Measurements from ENCODE around the gene KATNAL2. TPM values are rescaled to one million over a fixed set of nuclear protein-coding genes. Genes with fewer than 3 reads are reported as not detected.
"Not testable (repeated sequence)": the region's sequence is repeated elsewhere in the genome, so short reads cannot be mapped to it uniquely, and the experiment has no call there.

Gene KATNAL2
- total and polyA plus RNA-seq, 2 donors: 2.2 to 6.5 TPM

- H3K36me3 ChIP-seq (ENCODE audit: control insufficient read depth in 2 of 2, insufficient read depth in 2 of 2, low read length in 1 of 2); H3K4me3 ChIP-seq (ENCODE audit: low read length in 2 of 2); DNase-seq (ENCODE audit: low read depth in 6 of 9, low spot score in 9 of 9); H3K27me3 ChIP-seq (ENCODE audit: control insufficient read depth in 2 of 2, insufficient read depth in 1 of 2, low read length in 1 of 2); H3K4me1 ChIP-seq (ENCODE audit: control insufficient read depth in 2 of 2, insufficient read depth in 2 of 2, low read length in 2 of 2); H3K27ac ChIP-seq (ENCODE audit: low read depth in 1 of 2, low read length in 1 of 2): not testable (repeated sequence)
- WGBS: no CpG with 5 or more reads among the region's 55 CpGs
- H3K9me3 ChIP-seq (ENCODE audit: control insufficient read depth in 2 of 2, insufficient read depth in 1 of 2, low read length in 1 of 2): peaks cover 0 to 11% of the 10 kb centered on the region in 2 donors
These were observed 106.5 kb downstream of the KATNAL2 start for GRCh38 chr18:47023769-47024465.

GRCh38 chr18:47025557-47026174 lies 108.3 kb downstream of the KATNAL2 start:
- 91% methylated on average over 4 of the region's 17 CpGs for WGBS
- not testable (repeated sequence) for H3K4me1 ChIP-seq (ENCODE audit: control insufficient read depth in 2 of 2, insufficient read depth in 2 of 2, low read length in 2 of 2); H3K27ac ChIP-seq (ENCODE audit: low read depth in 1 of 2, low read length in 1 of 2); H3K27me3 ChIP-seq (ENCODE audit: control insufficient read depth in 2 of 2, insufficient read depth in 1 of 2, low read length in 1 of 2); H3K4me3 ChIP-seq (ENCODE audit: low read length in 2 of 2); H3K36me3 ChIP-seq (ENCODE audit: control insufficient read depth in 2 of 2, insufficient read depth in 2 of 2, low read length in 1 of 2); DNase-seq (ENCODE audit: low read depth in 6 of 9, low spot score in 9 of 9)
- H3K9me3 ChIP-seq (ENCODE audit: control insufficient read depth in 2 of 2, insufficient read depth in 1 of 2, low read length in 1 of 2): peaks cover 0 to 11% of the 10 kb centered on the region in 2 donors

GRCh38 chr18:47028738-47029137 lies 111.3 kb downstream of the KATNAL2 start:
- not testable (repeated sequence) for H3K4me3 ChIP-seq (ENCODE audit: low read length in 2 of 2); H3K36me3 ChIP-seq (ENCODE audit: control insufficient read depth in 2 of 2, insufficient read depth in 2 of 2, low read length in 1 of 2); H3K27ac ChIP-seq (ENCODE audit: low read depth in 1 of 2, low read length in 1 of 2); H3K27me3 ChIP-seq (ENCODE audit: control insufficient read depth in 2 of 2, insufficient read depth in 1 of 2, low read length in 1 of 2); H3K4me1 ChIP-seq (ENCODE audit: control insufficient read depth in 2 of 2, insufficient read depth in 2 of 2, low read length in 2 of 2); DNase-seq (ENCODE audit: low read depth in 6 of 9, low spot score in 9 of 9)
- H3K9me3 ChIP-seq (ENCODE audit: control insufficient read depth in 2 of 2, insufficient read depth in 1 of 2, low read length in 1 of 2): peaks cover 1 to 19% of the 10 kb centered on the region in 2 donors
- 95% methylated on average over 9 of the region's 29 CpGs for WGBS

- H3K36me3 ChIP-seq (ENCODE audit: control insufficient read depth in 2 of 2, insufficient read depth in 2 of 2, low read length in 1 of 2); DNase-seq (ENCODE audit: low read depth in 6 of 9, low spot score in 9 of 9); H3K4me3 ChIP-seq (ENCODE audit: low read length in 2 of 2); H3K27me3 ChIP-seq (ENCODE audit: control insufficient read depth in 2 of 2, insufficient read depth in 1 of 2, low read length in 1 of 2); H3K27ac ChIP-seq (ENCODE audit: low read depth in 1 of 2, low read length in 1 of 2); H3K4me1 ChIP-seq (ENCODE audit: control insufficient read depth in 2 of 2, insufficient read depth in 2 of 2, low read length in 2 of 2): not testable (repeated sequence)
- H3K9me3 ChIP-seq (ENCODE audit: control insufficient read depth in 2 of 2, insufficient read depth in 1 of 2, low read length in 1 of 2): peaks cover 1 to 29% of the 10 kb centered on the region in 2 donors
- no CpG with 5 or more reads among the region's 55 CpGs for WGBS
These were observed 112.4 kb downstream of the KATNAL2 start for GRCh38 chr18:47029684-47030353.

- not testable (repeated sequence) for H3K4me1 ChIP-seq (ENCODE audit: control insufficient read depth in 2 of 2, insufficient read depth in 2 of 2, low read length in 2 of 2); H3K36me3 ChIP-seq (ENCODE audit: control insufficient read depth in 2 of 2, insufficient read depth in 2 of 2, low read length in 1 of 2); H3K27me3 ChIP-seq (ENCODE audit: control insufficient read depth in 2 of 2, insufficient read depth in 1 of 2, low read length in 1 of 2); H3K27ac ChIP-seq (ENCODE audit: low read depth in 1 of 2, low read length in 1 of 2); DNase-seq (ENCODE audit: low read depth in 6 of 9, low spot score in 9 of 9); H3K4me3 ChIP-seq (ENCODE audit: low read length in 2 of 2)
- 97% methylated on average over 6 of the region's 12 CpGs for WGBS
- H3K9me3 ChIP-seq (ENCODE audit: control insufficient read depth in 2 of 2, insufficient read depth in 1 of 2, low read length in 1 of 2): peaks cover 1 to 34% of the 10 kb centered on the region in 2 donors
These were observed 113.5 kb downstream of the KATNAL2 start for GRCh38 chr18:47030887-47031286.

- 93% methylated on average over 19 of the region's 19 CpGs for WGBS
- H3K36me3 ChIP-seq (ENCODE audit: control insufficient read depth in 2 of 2, insufficient read depth in 2 of 2, low read length in 1 of 2): no peaks in the 10 kb centered on the region
- no peak overlapping the region for H3K27ac ChIP-seq (ENCODE audit: low read depth in 1 of 2, low read length in 1 of 2)
- no peaks in the 10 kb centered on the region for H3K27me3 ChIP-seq (ENCODE audit: control insufficient read depth in 2 of 2, insufficient read depth in 1 of 2, low read length in 1 of 2)
- peaks cover 1 to 34% of the 10 kb centered on the region in 2 donors for H3K9me3 ChIP-seq (ENCODE audit: control insufficient read depth in 2 of 2, insufficient read depth in 1 of 2, low read length in 1 of 2)
- no peak overlapping the region for H3K4me3 ChIP-seq (ENCODE audit: low read length in 2 of 2)
- no peaks in the 10 kb centered on the region for H3K4me1 ChIP-seq (ENCODE audit: control insufficient read depth in 2 of 2, insufficient read depth in 2 of 2, low read length in 2 of 2)
- DNase-seq (ENCODE audit: low read depth in 6 of 9, low spot score in 9 of 9): no peak
These were observed 115.5 kb downstream of the KATNAL2 start for GRCh38 chr18:47032945-47033344.

GRCh38 chr18:47034591-47034990 lies 117.2 kb downstream of the KATNAL2 start:
- not testable (repeated sequence) for H3K4me1 ChIP-seq (ENCODE audit: control insufficient read depth in 2 of 2, insufficient read depth in 2 of 2, low read length in 2 of 2); H3K27ac ChIP-seq (ENCODE audit: low read depth in 1 of 2, low read length in 1 of 2); DNase-seq (ENCODE audit: low read depth in 6 of 9, low spot score in 9 of 9); H3K27me3 ChIP-seq (ENCODE audit: control insufficient read depth in 2 of 2, insufficient read depth in 1 of 2, low read length in 1 of 2); H3K36me3 ChIP-seq (ENCODE audit: control insufficient read depth in 2 of 2, insufficient read depth in 2 of 2, low read length in 1 of 2); H3K4me3 ChIP-seq (ENCODE audit: low read length in 2 of 2)
- 98% methylated on average over 28 of the region's 28 CpGs for WGBS
- peaks cover 1 to 30% of the 10 kb centered on the region in 2 donors for H3K9me3 ChIP-seq (ENCODE audit: control insufficient read depth in 2 of 2, insufficient read depth in 1 of 2, low read length in 1 of 2)

- Histone ChIP-seq H3K27ac (ENCODE audit: low read depth in 1 of 2, low read length in 1 of 2) (no peak within 1 kb of the TSS), H3K36me3 (ENCODE audit: control insufficient read depth in 2 of 2, insufficient read depth in 2 of 2, low read length in 1 of 2) (no peaks in the 10 kb centered on the region), H3K27me3 (ENCODE audit: control insufficient read depth in 2 of 2, insufficient read depth in 1 of 2, low read length in 1 of 2) (no peaks in the 10 kb centered on the region), H3K4me1 (ENCODE audit: control insufficient read depth in 2 of 2, insufficient read depth in 2 of 2, low read length in 2 of 2) (no peaks in the 10 kb centered on the region), H3K9me3 (ENCODE audit: control insufficient read depth in 2 of 2, insufficient read depth in 1 of 2, low read length in 1 of 2) (peaks cover 1 to 30% of the 10 kb centered on the region in 2 donors), H3K4me3 (ENCODE audit: low read length in 2 of 2) (no peak within 1 kb of the TSS)
- no peak for DNase-seq (ENCODE audit: low read depth in 6 of 9, low spot score in 9 of 9)
- 97% methylated on average over 29 of the region's 29 CpGs for WGBS
These were observed 117.8 kb downstream of the KATNAL2 start, which contains the start of gene ELOA2 for GRCh38 chr18:47035156-47035671. Gene ELOA2 (minus strand): TSS chr18:47035621. CDS start chr18:47035264, 357 bp downstream.

All from thymus (tissue), 11 donors.